H1 (cell line): ENCODE measurements around the gene PRICKLE2.

Source experiments
- BCL11A ChIP-seq, 2 experiments: IDR thresholded peaks; one replicate each; pipeline ENCODE4 v1.6.1; 2011; ENCODE audit warnings: low read depth in 2 of 2, low read length in 2 of 2, mild to moderate bottlenecking in 2 of 2
- EZH2 ChIP-seq: fragments of 200-600 bp; sonication (generic); IDR thresholded peaks from 2 replicates; pipeline ENCODE4 v1.7.1; 2012; ENCODE audit warnings: low read depth, mild to moderate bottlenecking, moderate library complexity, low read length, inconsistent platforms; ENCODE audit not compliant: severe bottlenecking
- JUN ChIP-seq: IDR thresholded peaks from 2 replicates; pipeline ENCODE4 v1.6.1; 2011; ENCODE audit warnings: low read depth, mild to moderate bottlenecking, improper control_type of control experiment, low read length
- POLR2A ChIP-seq, 2 experiments: IDR thresholded peaks; 1 replicate in 1 of 2; 2 replicates in 1 of 2; pipeline ENCODE4 v1.6.1; 2011; ENCODE audit warnings: low read depth in 2 of 2, low read length in 2 of 2, mild to moderate bottlenecking in 2 of 2; ENCODE audit errors: control extremely low read depth in 1 of 2
- YY1 ChIP-seq: IDR thresholded peaks from 2 replicates; pipeline ENCODE4 v1.6.1; 2011; ENCODE audit warnings: low read depth, mild to moderate bottlenecking, low read length
- TF ChIP-seq, protein P1 (sequence below), 3 experiments: IDR thresholded peaks; 1 replicate in 2 of 3; 2 replicates in 1 of 3; pipeline versions ENCODE4 v1.5.1 to v1.6.1; 2011; ENCODE audit warnings: low read length in 3 of 3, mild to moderate bottlenecking in 3 of 3, inconsistent platforms in 2 of 3, low read depth in 1 of 3, moderate library complexity in 1 of 3; ENCODE audit not compliant: insufficient read depth in 1 of 3; ENCODE audit errors: control extremely low read depth in 1 of 3

- TF ChIP-seq, protein P1, sequence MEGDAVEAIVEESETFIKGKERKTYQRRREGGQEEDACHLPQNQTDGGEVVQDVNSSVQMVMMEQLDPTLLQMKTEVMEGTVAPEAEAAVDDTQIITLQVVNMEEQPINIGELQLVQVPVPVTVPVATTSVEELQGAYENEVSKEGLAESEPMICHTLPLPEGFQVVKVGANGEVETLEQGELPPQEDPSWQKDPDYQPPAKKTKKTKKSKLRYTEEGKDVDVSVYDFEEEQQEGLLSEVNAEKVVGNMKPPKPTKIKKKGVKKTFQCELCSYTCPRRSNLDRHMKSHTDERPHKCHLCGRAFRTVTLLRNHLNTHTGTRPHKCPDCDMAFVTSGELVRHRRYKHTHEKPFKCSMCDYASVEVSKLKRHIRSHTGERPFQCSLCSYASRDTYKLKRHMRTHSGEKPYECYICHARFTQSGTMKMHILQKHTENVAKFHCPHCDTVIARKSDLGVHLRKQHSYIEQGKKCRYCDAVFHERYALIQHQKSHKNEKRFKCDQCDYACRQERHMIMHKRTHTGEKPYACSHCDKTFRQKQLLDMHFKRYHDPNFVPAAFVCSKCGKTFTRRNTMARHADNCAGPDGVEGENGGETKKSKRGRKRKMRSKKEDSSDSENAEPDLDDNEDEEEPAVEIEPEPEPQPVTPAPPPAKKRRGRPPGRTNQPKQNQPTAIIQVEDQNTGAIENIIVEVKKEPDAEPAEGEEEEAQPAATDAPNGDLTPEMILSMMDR (IDR thresholded peaks at IDR 0.05; ENCODE audit: control extremely low read depth in 1 of 3, insufficient read depth in 1 of 3, low read depth in 1 of 3, low read length in 3 of 3): no peak
- TF ChIP-seq JUN (no peak), YY1 (no peak), EZH2 (no peak), BCL11A (IDR thresholded peaks at IDR 0.05; ENCODE audit: low read depth in 2 of 2, low read length in 2 of 2) (no peak), POLR2A (IDR thresholded peaks at IDR 0.05; ENCODE audit: control extremely low read depth in 1 of 2, low read depth in 2 of 2, low read length in 2 of 2) (no peak)
These were observed 119.5 kb downstream of the PRICKLE2 start for GRCh38 chr3:64105816-64106215.
